DMS153 (cell line): ENCODE results near the gene CPSF4L.

Experiments used
- DNase-seq: peaks from one replicate; lab custom pipeline; 2025; lab: John Stamatoyannopoulos, UW

CPSF4L gene

GRCh38 chr17:73289549-73290254, 28.0 kb upstream of the CPSF4L start:
- no peak for DNase-seq

- DNase-seq: no peak
These were observed 27.0 kb upstream of the CPSF4L start for GRCh38 chr17:73288534-73289302.

- DNase-seq: no peak
These were observed 25.2 kb upstream of the CPSF4L start for GRCh38 chr17:73286863-73287296.

- no peak for DNase-seq
These were observed 24.5 kb upstream of the CPSF4L start for GRCh38 chr17:73285916-73286862.

DNA sequence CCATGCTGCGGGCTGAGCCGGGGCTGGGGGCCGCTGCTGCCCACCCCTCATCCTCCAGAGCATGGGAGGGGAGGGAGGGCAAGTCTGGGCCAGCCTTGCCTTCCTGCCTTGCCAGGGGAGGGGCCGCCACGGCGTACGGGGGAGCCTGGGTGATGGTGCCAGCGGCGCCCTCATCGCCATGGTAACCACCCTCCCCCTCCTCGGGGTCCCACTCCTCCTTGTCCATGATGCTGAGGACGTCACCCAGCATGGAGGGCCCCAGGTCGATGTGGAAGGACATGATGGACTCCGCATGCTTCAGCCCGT, 23.9 kb upstream of the CPSF4L start:
- DNase-seq: no peak

DNA sequence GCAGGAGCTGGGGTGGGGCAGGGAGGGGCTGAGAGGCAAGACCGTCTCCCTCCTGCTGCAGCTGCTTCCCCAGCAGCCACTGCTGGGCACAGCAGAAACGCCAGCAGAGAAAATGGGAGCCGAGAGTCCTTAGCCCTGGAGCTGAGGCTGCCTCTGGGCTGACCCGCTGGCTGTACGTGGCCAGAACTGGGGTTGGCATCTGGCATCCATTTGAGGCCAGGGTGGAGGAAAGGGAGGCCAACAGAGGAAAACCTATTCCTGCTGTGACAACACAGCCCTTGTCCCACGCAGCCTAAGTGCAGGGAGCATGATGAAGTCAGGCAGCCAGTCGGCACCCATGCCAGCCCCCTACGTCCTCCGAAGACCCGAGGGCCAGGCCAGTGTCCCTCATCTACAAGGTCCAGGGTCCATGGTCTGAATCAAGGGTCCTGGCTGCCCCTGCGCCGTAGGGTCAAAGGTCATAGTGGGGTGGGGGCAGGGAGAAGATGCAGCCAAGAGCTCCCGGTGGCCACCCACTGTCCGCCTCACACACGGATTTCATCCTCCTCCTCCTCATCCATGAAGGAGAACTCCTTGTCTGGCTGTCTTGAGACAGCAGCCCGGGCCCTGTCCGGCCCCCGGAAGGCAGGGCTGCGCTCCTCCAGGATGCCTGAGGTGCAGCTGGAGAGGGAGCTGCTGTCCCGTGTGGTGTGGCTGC, 23.4 kb upstream of the CPSF4L start:
- DNase-seq: no peak

DNA sequence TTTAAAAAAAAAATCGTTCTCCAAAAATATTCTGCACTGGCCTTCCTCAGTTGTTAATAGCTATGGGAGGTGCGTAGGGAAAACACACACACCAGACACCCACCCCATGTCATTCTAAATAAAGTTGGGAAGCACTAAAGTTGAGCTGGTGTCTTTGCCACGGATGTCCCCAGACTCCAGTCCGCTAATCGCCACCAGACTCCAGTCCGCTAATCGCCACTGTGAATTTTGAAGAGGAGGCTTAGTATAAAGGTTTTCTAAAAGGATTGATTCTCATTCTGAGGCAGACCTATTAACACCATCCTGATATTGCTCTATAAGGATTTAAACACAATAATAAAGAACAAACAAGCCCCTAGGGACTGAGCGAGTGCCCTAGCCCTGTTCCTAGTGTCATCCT, 22.7 kb upstream of the CPSF4L start:
- no peak for DNase-seq

GRCh38 chr17:73283841-73284282, 22.2 kb upstream of the CPSF4L start:
- DNase-seq: no peak

- DNase-seq: no peak
These were observed 21.6 kb upstream of the CPSF4L start for GRCh38 chr17:73283250-73283649.

GRCh38 chr17:73282629-73283028, 20.9 kb upstream of the CPSF4L start:
- DNase-seq: no peak

GRCh38 chr17:73281928-73282327, 20.2 kb upstream of the CPSF4L start:
- DNase-seq: no peak

GRCh38 chr17:73280191-73280590, 18.5 kb upstream of the CPSF4L start:
- DNase-seq: no peak

- DNase-seq: no peak
These were observed 18.0 kb upstream of the CPSF4L start for GRCh38 chr17:73279704-73280103.

GRCh38 chr17:73278465-73279453, 17.1 kb upstream of the CPSF4L start:
- DNase-seq: peak; percentile 65

DNA sequence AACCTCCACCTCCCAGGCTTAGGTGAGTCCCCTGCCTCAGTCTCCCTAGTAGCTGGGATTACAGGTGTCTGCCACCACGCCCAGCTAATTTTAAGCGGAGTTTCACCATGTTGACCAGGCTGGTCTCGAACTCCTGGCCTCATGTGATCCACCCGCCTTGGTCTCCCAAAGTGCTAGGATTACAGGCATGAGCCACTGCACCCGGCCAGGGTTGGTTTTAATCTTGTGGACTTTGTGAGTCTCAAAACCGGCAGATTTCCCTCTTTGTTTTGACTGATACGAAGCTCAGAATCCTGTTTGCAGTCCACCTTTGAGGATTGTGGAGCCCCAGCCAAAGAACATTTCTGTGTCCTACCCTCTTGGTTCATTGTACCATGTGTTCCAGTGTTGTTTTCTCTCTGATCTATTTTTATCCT, 16.4 kb upstream of the CPSF4L start:
- no peak for DNase-seq

GRCh38 chr17:73274490-73274889, 12.8 kb upstream of the CPSF4L start:
- DNase-seq: no peak

DNA sequence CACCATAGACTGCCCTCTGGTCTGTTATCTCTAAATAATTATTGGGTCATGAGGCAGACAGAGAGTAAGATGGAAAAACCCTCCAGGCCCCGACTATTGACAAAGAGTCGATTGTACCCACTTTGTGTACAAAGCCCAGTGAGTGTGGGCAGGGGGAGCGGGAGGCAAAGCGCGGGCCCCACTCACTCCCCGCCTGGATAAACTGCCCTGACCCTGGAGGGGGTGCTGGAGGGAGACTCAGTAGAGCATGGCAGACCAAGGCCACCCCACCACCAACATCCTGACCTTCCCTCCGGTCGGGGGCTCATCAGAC, 11.2 kb upstream of the CPSF4L start:
- no peak for DNase-seq

GRCh38 chr17:73271072-73271471, 9.4 kb upstream of the CPSF4L start:
- peak; percentile 44 for DNase-seq

DNA sequence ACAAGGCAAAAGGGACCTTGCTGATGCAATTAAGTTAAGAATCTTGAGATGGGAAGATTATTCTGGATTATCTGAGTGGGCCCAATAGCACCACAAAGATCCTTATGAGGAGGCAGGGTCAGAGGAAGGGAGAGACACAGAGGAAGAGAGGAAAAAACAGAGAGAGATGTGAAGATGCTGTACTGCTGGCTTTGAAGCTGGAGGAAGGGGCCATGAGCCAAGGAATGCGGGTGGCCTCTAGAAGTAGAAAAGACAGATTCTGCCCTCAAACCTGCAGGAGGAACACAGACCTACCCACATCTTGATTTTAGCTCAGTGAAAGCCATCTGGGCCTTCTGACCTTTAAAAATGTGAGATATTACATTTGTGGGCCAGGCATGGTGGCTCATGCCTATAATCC, 8.1 kb upstream of the CPSF4L start:
- no peak for DNase-seq

- DNase-seq: no peak
These were observed 7.6 kb upstream of the CPSF4L start for GRCh38 chr17:73269329-73269615.
